ENCODE data around the gene TMEM145.

Gene TMEM145

GRCh38 chr19:42290136-42290522, 23.0 kb upstream of the TMEM145 start:
- no peak for DNase-seq

GRCh38 chr19:42290523-42291434, 22.3 kb upstream of the TMEM145 start:
- DNase-seq: no peak

- DNase-seq: no peak
Observed at GRCh38 chr19:42291435-42291810, 21.7 kb upstream of the TMEM145 start.

GRCh38 chr19:42292042-42292960, 20.8 kb upstream of the TMEM145 start:
- DNase-seq: no peak

GRCh38 chr19:42292963-42293362, 20.1 kb upstream of the TMEM145 start:
- DNase-seq: no peak

- no peak for DNase-seq
Observed at GRCh38 chr19:42293540-42293939, 19.6 kb upstream of the TMEM145 start.

- DNase-seq: no peak
Observed at GRCh38 chr19:42293948-42294347, 19.2 kb upstream of the TMEM145 start.

GRCh38 chr19:42294471-42295137, 18.5 kb upstream of the TMEM145 start:
- DNase-seq: no peak

- no peak for DNase-seq
Observed at GRCh38 chr19:42295342-42295741, 17.8 kb upstream of the TMEM145 start.

- peak; percentile 62 for DNase-seq
Observed at GRCh38 chr19:42295831-42296525, 17.1 kb upstream of the TMEM145 start.

GRCh38 chr19:42297039-42297438, 16.1 kb upstream of the TMEM145 start:
- DNase-seq: no peak

GRCh38 chr19:42301646-42302203, 11.4 kb upstream of the TMEM145 start, which contains the start of gene PRR19:
TSS of gene PRR19 (plus strand) at chr19:42302132. CDS start at chr19:42309585, 7,453 bp downstream.
- no peak for DNase-seq

- no peak for DNase-seq
Observed at GRCh38 chr19:42303101-42303464, 10.0 kb upstream of the TMEM145 start.

GRCh38 chr19:42303876-42304275, 9.2 kb upstream of the TMEM145 start:
- DNase-seq: no peak

- DNase-seq: no peak
Observed at GRCh38 chr19:42306646-42307045, 6.5 kb upstream of the TMEM145 start.

- DNase-seq: no peak
Observed at GRCh38 chr19:42309686-42310085, 3.4 kb upstream of the TMEM145 start.

GRCh38 chr19:42311657-42312056, 1.5 kb upstream of the TMEM145 start:
- no peak for DNase-seq

GRCh38 chr19:42312370-42312769, 739 bp upstream of the TMEM145 start:
- no peak for DNase-seq

- no peak for DNase-seq
Observed at GRCh38 chr19:42313840-42314755, 989 bp downstream of the TMEM145 start.

- DNase-seq: no peak
Observed at GRCh38 chr19:42315024-42315423, 1.9 kb downstream of the TMEM145 start.

Measured in NCI-H1105 treated with DMSO at 0.1 percent for 48 hours (cell line).